Inflammatory macrophage treated with lipopolysaccharide for 4 hours (primary cell): Measurements from ENCODE around the gene PNRC1.
"Not testable (repeated sequence)": the region's sequence is repeated elsewhere in the genome, so short reads cannot be mapped to it uniquely, and the experiment has no call there.

Experiments
- DNase-seq: peaks from one replicate; pipeline ENCODE4 v3.0.0-alpha.2; 2020

PNRC1 gene

DNA sequence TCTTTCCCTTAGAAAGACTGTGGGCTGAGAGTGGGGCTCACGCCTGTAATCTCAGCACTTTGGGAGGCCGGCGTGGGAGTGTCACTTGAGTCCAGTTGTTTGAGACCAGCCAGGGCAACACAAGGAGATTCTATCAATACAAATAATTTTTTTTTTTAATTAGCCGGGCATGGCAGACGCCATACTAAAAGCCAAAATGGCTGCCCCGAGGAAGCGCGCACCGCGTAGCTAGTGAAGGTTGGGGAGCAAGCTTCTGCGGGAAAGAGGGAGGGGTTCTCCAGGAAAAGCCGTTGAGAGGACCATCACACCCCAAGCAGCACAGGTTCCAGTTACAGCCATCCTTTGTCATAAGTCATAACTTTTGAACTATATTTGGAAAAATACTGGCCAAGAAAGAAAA, 21.3 kb upstream of the PNRC1 start:
- DNase-seq: no peak

- no peak for DNase-seq
These were observed 16.7 kb upstream of the PNRC1 start for GRCh38 chr6:89063881-89064280.

GRCh38 chr6:89064931-89065330, 15.6 kb upstream of the PNRC1 start:
- not testable (repeated sequence) for DNase-seq

DNA sequence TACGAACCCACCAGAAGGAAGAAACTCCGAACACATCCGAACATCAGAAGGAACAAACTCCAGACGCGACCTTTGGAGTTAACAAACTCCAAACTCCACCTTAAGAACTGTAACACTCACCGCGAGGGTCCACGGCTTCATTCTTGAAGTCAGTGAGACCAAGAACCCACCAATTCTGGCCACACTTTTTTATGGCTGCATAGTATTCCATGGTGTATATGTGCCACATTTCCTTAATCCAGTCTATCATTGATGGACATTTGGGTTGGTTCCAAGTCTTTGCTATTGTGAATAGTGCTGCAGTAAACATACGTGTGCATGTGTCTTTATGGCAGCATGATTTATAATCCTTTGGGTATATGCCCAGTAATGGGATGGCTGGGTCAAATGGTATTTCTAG, 14.4 kb upstream of the PNRC1 start:
- DNase-seq: not testable (repeated sequence)

- DNase-seq: peak; percentile 82
These were observed 13.5 kb upstream of the PNRC1 start for GRCh38 chr6:89066940-89067646.

- DNase-seq: no peak
These were observed 12.8 kb upstream of the PNRC1 start for GRCh38 chr6:89067796-89068195.

DNA sequence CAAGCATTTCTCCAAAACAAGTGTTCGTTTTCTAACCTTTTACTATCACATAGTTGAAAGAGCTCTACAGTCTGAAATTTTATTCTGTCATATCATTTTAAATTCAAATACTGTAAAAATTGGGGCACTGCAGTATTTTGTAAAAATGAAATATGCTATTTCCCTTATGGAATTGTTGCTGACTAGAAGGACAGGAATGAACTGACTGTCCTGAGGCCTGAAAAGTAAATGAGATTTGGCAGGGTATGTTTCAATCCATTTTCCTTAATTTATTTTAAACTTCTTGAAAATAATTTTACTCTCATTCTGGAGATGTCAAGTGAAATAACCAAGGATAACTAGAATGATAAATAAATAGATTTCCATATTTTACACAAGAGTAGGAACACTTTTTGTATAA, 11.9 kb upstream of the PNRC1 start:
- no peak for DNase-seq

- no peak for DNase-seq
These were observed 10.9 kb upstream of the PNRC1 start for GRCh38 chr6:89069536-89070163.

- DNase-seq: no peak
These were observed 9.5 kb upstream of the PNRC1 start for GRCh38 chr6:89071036-89071435.

DNA sequence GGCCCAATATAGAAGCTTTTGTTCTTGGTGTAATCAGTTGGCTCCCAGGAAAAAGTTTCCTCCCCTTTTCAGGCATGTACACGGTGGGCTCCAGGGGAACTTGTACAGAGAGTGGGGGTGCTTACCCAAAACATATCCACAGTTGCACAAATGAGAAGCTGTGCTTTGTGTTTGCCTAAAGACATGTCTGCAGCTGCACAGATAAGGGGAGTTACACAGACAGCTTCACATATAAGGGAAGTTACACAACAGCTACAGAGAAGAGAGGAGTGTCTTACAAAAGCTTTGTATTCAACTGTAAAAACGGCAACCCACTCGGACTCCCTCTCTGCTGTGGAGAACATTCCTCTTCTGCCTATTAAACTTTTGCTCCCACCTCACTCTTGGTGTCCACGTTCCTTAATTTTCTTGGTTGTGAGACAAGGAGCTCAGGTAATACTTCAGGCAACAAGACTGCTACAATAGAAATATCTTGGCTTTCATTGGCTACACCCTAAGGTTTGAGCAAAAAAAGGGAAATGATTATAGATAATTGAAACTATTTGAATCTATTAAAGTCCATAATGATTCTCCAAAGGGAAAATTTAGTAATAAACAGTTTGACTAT, 7.4 kb upstream of the PNRC1 start:
- peak; percentile 84 for DNase-seq

DNA sequence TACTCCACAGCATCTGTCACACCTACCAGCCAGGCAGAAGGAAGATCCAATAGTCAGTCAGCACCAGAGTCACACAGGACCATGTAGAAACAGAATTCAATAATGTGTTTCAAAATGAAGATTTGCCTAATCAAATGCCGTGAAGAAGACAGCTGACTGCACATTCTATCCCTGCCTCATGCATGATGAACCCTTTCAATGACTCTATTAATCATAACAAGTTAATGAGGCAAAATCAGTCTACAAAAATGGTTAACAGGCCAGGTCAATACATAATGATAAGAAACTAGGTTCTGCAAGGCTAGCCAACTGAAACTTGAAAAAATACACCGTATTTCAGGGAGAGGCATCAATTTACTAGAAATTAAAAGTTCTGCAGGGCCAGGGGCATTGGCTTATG, 6.7 kb upstream of the PNRC1 start:
- no peak for DNase-seq

GRCh38 chr6:89079511-89080234, 878 bp upstream of the PNRC1 start:
- DNase-seq: peak; percentile 86

DNA sequence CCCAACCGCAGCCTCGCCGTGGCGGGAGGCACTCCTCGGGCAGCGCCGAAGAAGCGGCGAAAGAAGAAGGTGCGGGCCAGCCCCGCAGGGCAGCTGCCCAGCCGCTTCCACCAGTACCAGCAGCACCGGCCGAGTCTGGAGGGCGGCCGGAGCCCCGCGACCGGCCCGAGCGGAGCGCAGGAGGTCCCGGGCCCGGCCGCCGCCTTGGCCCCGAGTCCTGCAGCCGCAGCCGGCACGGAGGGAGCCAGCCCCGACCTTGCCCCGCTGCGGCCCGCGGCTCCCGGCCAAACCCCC, 525 bp downstream of the PNRC1 start:
- no peak for DNase-seq

DNA sequence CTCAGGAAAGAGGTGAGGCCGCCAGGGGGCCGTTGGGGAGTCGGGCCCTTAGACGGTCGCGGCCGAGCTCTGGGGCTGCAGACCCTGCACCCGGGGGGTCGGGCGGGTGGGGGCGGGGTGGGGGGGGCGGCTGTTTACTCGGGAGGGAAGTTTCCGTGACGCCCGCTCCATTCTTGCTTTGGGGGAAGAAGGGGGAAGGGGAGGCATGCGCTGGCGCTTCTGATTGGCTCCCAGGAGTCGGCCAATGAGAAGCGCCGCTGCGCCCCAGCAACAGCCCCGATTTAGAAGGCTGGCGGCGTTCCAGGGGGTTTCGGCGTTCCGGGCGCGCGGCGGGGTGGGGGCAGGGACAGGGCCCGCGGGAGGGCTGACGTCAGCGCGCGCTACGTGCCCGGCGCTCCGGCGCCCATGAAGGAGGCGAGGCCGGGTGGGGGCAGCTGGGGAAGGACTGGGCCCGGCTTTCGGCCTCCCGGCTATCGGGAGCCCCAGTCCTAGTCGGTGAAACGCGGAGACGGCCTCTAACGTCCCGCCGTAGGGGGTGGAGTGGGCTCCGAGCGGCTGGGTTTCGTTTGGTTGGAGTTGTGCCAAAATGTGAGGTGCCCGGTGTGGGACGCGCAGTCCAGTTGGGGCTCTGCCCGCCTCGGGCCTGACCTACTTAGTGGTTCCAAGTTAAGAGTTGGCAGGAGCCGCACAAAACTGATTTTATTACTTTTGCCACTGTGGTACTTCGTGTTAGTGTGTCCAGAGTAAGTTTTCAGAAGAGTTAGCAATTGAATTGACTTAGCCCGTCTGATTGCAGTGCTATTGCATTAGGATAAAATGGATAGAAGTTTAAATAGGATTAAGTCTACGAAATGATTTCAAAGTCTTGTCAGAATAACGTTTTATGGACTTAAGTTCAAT, 1.1 kb downstream of the PNRC1 start:
- DNase-seq: peak; percentile 96

- peak; percentile 50 for DNase-seq
These were observed 1.9 kb downstream of the PNRC1 start for GRCh38 chr6:89082486-89082891.

DNA sequence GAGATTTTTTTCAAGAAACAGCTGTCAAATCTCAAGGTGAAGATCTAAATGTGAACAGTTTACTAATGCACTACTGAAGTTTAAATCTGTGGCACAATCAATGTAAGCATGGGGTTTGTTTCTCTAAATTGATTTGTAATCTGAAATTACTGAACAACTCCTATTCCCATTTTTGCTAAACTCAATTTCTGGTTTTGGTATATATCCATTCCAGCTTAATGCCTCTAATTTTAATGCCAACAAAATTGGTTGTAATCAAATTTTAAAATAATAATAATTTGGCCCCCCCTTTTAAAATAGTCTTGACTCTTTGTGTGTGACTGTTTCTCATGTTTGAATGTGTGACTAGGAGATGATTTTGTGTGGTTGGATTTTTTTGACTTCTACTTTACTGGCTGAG, 4.0 kb downstream of the PNRC1 start:
- no peak for DNase-seq

- DNase-seq: no peak
These were observed 4.4 kb downstream of the PNRC1 start for GRCh38 chr6:89084954-89085353.

- DNase-seq: no peak
These were observed 5.1 kb downstream of the PNRC1 start for GRCh38 chr6:89085409-89086205.

DNA sequence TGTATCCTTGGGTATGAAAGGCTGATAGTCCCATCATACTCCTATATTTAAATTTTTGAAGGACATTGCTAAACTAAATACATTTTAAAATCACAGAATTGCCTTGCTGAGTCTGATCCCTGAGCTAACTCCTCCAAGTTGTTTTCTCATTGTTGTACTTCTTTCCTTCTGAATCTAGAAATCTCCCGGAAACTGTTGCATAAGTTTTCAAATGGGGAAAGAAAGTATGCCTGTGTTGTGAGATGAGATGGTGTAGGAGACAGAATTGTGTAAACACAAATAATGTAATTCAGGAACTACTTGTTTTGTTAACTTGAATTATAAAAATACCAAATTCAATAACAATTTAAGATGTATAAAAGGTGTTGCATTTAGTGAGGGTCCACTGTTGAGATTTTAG, 7.3 kb downstream of the PNRC1 start:
- DNase-seq: peak; percentile 87

DNA sequence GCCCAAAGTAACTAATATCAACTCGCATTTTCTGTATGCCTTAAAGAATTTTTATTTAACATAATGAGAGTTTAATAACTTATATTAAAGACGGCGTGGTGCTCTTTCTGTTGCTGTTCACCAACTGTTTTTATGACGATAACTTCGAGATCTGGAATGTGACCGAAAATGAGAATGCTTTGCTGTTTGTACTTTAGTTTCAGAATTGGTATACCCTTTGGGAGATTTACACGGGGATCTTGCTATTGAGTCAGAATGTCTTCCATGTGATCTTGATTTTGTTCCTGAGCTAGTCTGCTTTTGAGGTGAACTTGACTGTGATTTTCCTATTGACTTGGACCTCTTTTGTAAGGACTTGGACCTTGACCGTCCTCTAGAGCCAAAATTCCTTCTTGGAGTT, 17.9 kb downstream of the PNRC1 start:
- no peak for DNase-seq

GRCh38 chr6:89100114-89100513, 19.6 kb downstream of the PNRC1 start:
- DNase-seq: no peak

DNA sequence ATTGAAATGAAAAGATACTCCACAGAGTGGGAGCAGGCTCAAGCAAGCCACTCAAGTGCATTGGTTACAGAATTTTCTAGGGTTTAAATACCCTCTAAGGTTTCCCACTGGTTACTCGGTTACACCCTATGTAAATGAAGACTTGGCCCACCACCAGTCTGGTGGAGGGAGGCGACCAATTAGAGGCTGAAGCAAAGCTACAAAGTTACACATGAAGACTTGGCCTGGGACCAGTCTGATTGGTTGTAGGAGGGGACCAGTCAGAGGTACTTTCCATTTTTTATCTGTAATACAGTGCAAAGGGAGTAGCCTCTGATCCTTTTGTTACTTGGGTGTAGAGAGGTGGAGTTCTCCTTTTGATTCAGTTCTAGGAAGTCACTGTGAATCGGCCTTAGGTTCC, 29.7 kb downstream of the PNRC1 start:
- DNase-seq: peak; percentile 27
